ENCODE measurements around the gene GPR37.

DNA sequence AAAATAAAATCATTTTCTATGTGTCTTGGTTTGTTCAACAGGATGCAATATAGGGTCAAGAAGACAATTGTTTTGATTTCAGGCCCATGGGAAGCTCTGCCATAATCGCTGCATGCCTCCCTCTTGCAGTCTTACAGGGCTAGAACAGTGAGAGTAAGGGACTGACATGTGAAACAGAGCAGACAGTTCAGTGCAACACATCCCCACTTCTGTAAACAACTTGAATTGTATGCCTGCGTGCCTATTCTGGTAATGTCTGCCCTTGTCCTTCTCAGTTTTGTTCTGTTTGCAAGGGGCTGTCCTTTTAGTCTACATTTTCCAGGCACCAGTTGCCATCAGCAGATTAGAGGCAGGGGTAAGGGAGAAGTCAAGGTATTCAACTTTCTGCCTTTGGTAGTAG, 34.8 kb upstream of the GPR37 start:
- no peak for TF ChIP-seq MEF2A (IDR thresholded peaks at IDR 0.05; ENCODE audit: borderline replicate concordance, low read depth)
- TF ChIP-seq, protein P1, sequence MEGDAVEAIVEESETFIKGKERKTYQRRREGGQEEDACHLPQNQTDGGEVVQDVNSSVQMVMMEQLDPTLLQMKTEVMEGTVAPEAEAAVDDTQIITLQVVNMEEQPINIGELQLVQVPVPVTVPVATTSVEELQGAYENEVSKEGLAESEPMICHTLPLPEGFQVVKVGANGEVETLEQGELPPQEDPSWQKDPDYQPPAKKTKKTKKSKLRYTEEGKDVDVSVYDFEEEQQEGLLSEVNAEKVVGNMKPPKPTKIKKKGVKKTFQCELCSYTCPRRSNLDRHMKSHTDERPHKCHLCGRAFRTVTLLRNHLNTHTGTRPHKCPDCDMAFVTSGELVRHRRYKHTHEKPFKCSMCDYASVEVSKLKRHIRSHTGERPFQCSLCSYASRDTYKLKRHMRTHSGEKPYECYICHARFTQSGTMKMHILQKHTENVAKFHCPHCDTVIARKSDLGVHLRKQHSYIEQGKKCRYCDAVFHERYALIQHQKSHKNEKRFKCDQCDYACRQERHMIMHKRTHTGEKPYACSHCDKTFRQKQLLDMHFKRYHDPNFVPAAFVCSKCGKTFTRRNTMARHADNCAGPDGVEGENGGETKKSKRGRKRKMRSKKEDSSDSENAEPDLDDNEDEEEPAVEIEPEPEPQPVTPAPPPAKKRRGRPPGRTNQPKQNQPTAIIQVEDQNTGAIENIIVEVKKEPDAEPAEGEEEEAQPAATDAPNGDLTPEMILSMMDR (IDR thresholded peaks at IDR 0.05) = no peak
- TF ChIP-seq FOSL2 (IDR thresholded peaks at IDR 0.05; ENCODE audit: borderline replicate concordance, low read depth) = no peak
- no peak for TF ChIP-seq POLR2AphosphoS5 (IDR thresholded peaks at IDR 0.05; ENCODE audit: low read depth, low read length)
- TF ChIP-seq, protein P2, sequence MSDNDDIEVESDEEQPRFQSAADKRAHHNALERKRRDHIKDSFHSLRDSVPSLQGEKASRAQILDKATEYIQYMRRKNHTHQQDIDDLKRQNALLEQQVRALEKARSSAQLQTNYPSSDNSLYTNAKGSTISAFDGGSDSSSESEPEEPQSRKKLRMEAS (IDR thresholded peaks at IDR 0.05; ENCODE audit: low read depth) = no peak
- TF ChIP-seq, protein P3, sequence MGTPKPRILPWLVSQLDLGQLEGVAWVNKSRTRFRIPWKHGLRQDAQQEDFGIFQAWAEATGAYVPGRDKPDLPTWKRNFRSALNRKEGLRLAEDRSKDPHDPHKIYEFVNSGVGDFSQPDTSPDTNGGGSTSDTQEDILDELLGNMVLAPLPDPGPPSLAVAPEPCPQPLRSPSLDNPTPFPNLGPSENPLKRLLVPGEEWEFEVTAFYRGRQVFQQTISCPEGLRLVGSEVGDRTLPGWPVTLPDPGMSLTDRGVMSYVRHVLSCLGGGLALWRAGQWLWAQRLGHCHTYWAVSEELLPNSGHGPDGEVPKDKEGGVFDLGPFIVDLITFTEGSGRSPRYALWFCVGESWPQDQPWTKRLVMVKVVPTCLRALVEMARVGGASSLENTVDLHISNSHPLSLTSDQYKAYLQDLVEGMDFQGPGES (IDR thresholded peaks at IDR 0.05; ENCODE audit: low read depth, low read length) = no peak
- TF ChIP-seq FOXM1 (IDR thresholded peaks at IDR 0.05; ENCODE audit: low read depth) = no peak
- TF ChIP-seq CHD2 (IDR thresholded peaks at IDR 0.05; ENCODE audit: low read length, partially characterized antibody) = no peak
- no peak for TF ChIP-seq GABPA (IDR thresholded peaks at IDR 0.05; ENCODE audit: low read depth)
- no peak for TF ChIP-seq SMC3 (IDR thresholded peaks at IDR 0.05; ENCODE audit: low read depth, low read length)
- no peak for TF ChIP-seq GATA2 (CRISPR knock-in tag; IDR thresholded peaks at IDR 0.05)
- no peak for TF ChIP-seq MXI1 (IDR thresholded peaks at IDR 0.05; ENCODE audit: low read depth, low read length)
- no peak for TF ChIP-seq ZBTB33 (IDR thresholded peaks at IDR 0.05; ENCODE audit: borderline replicate concordance, low read depth)
- no peak for TF ChIP-seq RAD21 (IDR thresholded peaks at IDR 0.05; ENCODE audit: low read length)

All from SK-N-SH (cell line).